CD4-positive, alpha-beta T cell treated with Interleukin-1 beta for 1 hour (primary cell): ENCODE data around the gene MAJIN.

Experiments used
- DNase-seq, 2 donors: peaks; one replicate each; pipeline ENCODE4 v3.0.0-alpha.2; 2020 to 2022

Gene MAJIN

DNA sequence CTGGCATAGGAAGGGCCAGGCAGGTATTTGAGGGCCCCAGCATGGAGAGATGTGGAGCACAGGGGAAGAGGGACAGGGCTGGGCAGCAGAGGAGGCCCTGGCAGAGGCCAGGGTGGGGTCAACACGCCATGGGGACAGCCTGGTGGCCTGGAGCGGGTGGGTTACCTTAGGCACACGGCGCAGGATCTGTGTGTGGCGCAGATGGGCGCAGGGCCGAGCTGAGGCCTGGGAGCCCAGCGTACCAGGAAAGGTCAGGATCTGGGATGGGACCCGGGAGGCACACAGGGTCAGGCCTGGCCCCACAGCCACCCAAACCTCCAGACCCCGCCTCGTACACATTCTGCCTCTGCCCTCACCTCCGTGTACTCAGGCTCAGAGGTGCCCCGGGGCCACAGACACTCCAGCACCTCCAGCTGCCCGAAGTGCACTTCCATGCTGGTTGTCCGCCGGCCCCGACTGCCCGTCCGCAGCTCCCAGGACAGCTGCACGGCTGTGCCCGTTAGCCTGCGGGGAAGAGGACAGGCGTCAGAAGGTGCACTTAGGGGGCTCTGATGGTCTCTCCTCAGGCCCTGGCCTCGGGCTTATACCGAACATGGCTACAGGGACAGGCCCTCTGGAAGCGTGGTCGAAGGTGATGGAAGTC is 61.3 kb downstream of the MAJIN start:
- DNase-seq = no peak

GRCh38 chr11:64909653-64910343 is 62.1 kb downstream of the MAJIN start:
- no peak for DNase-seq

GRCh38 chr11:64908766-64909165 is 63.1 kb downstream of the MAJIN start:
- DNase-seq = no peak

DNA sequence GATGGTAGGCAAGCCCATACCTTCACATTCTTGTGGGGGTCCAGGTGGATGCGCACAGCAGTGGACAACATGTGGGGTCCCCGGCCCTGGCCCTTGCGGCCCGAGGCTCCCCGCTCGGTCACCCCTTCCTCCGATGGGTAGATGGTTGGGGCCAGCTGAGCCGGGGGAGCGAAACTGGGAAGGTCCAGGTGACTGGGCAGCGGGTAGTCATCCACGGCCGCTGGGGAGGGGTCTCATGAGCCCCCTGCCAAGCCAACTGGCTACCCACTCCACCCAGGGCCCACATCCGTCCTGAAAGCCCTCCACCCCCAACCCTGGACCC is 65.6 kb downstream of the MAJIN start:
- no peak for DNase-seq

- no peak for DNase-seq
Observed at GRCh38 chr11:64905516-64906313, 66.2 kb downstream of the MAJIN start.

DNA sequence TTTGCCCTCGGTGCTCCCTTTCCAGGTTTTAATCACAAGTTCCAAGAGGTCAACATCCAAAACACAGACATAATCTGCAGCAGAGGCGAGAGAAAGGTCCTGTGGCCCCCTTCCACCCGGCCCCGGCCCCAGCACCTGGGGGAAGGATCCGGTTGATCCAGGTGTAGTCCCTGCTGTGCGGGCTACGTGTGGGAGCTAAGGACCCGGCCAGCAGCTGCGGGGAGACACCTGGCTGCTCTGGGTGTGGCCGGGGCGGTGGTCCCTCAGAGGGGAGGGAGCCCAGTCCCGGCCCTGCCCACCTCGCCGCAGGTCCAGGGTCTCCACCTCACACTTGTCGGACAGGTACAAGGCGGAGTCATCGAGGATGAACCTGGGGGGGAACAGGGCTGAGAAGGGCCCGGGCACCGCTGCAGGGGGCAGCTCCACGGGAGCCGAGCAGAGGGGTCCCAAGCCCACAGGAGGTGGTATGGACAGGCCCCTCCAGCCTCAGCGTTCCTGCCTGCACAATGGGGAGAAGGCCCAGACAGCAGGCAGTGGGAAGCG is 68.5 kb downstream of the MAJIN start:
- DNase-seq = no peak

DNA sequence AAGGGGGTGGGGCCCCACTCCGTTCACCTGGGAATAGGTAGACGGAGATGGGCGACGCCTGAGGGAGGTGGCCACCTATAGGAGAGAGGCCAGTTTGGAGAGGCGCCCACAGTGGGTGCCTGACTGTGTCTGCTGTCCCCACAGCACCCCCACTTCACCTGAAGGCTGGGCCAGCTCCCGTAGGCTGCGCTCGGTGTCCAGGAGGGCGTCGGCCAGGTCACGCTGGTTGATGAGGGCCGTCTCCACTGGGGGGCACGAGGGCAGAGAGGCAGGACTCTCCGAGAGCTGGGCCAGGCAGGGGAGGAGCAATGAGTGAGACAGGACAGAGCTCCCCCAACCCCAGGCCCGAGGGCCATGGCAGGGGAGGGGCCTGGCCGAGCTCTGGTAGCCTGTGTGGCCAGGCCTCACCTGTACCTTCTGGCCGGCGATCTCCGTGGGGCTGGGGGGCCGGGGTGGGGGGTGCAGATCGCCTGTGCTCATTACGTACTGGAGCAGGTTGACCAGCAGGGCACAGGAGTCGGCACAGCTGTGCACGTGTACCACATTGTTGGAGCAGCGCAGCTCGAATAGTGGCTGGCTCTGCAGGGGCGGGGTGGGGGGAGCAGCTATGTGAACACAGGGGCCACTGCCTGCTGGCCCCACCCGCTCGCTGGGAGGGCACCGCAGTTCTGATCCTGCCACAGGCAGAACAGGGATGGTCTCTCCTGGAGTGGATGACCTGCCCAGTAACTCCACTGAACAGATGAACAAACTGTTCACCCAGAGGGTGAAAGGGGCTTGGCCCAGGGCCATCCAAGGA is 69.6 kb downstream of the MAJIN start:
- DNase-seq = no peak

DNA sequence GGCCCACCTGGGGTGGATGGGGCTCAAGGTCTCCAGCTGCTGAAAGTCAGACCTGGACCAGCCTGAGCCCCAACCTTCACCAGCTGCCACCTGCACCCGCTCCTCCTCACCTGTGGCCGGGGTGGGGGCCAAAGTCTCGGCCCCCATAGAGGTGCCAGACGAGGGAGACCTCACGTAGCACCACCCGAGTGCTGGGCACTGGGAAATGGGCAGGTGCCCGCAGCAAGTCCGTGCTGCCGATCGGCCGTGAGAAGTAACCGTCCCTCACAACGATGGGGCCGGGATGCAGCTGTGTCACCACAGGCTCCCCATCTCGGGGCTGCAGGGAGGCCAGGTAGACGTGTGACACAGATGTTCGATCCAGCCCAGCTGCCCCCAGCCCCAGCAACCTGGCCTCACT is 71.1 kb downstream of the MAJIN start:
- DNase-seq = no peak

DNA sequence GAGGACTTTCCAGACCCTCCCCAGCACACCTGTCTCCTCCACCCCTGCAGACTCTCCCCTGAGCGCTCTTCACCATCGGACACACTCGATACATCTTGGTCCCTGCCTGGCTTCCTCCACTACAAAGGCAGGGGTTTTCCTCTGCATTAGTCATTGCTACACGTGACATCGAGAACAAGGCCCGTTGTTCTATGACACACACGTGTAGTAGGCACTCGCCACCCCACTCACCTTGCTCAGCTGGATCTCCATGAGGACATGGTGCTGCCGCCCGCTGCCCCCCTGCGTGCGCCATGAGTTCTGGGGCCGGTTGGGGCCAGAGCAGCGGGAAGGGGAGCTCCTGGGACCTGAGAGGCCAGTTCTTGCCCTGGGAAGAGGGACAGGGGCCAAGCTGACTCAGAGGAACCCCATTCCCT is 71.6 kb downstream of the MAJIN start:
- peak; percentile 67 to 85 for DNase-seq

- no peak for DNase-seq
Observed at GRCh38 chr11:64898541-64898940, 73.4 kb downstream of the MAJIN start.

GRCh38 chr11:64898076-64898445 is 73.8 kb downstream of the MAJIN start:
- DNase-seq = no peak

GRCh38 chr11:64897381-64898075 is 74.4 kb downstream of the MAJIN start:
- no peak for DNase-seq

- DNase-seq = no peak
Observed at GRCh38 chr11:64896448-64897022, 75.4 kb downstream of the MAJIN start.

- no peak for DNase-seq
Observed at GRCh38 chr11:64894812-64895452, 77.0 kb downstream of the MAJIN start.

- peak; percentile 88 to 89 for DNase-seq
Observed at GRCh38 chr11:64894070-64894811, 77.7 kb downstream of the MAJIN start.

- no peak for DNase-seq
Observed at GRCh38 chr11:64893194-64894069, 78.5 kb downstream of the MAJIN start.

GRCh38 chr11:64892838-64893193 is 79.1 kb downstream of the MAJIN start:
- no peak for DNase-seq

DNA sequence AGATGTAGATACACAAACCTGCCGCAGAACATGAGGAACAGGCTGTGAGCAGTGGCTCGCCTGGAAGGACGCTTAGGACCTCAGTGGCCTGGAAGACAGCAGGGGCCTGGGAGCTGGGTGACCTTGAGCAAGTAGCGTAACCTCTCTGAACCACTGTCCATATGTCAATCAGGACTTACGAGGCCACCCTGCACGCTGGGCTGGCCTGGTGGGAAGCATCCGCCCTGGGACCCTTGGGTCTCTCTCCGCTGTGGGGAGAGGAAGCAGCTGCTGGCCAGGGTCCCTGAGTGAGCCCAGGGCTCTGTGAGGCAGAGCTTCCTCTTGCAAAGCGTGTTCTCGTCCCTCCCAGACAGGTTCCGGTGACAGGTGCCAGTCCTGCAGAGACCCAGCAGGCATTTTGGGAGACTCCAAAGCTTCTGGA is 79.5 kb downstream of the MAJIN start:
- no peak for DNase-seq

GRCh38 chr11:64891880-64892279 is 80.0 kb downstream of the MAJIN start:
- DNase-seq = no peak
